Measurements from ENCODE around the gene ENTPD1. TPM values are rescaled to one million over a fixed set of nuclear protein-coding genes. Genes with fewer than 3 reads are reported as not detected.
A peak's percentile ranks its signal among the peaks of the same experiment; 100 is the strongest.

The ENTPD1 gene
- total and polyA plus RNA-seq, 10 of the 15 experiments (the other 5 are each of a cell fraction or from before 2014, with no cell fraction given) = 110 to 413 (median 161) TPM

GRCh38 chr10:95877881-95878280 is 121.9 kb downstream of the ENTPD1 start (continued):
- TF ChIP-seq PRDM15 (CRISPR knock-in tag; IDR thresholded peaks at IDR 0.05) (no peak), SPI1 (IDR thresholded peaks at IDR 0.05; ENCODE audit: borderline replicate concordance, insufficient read depth, low read depth, low read length) (peak; percentile 52; the same call in 1 of the 2 replicates), RAD51 (IDR thresholded peaks at IDR 0.05) (no peak), JUNB (IDR thresholded peaks at IDR 0.05) (peak; percentile 62), SKIL (IDR thresholded peaks at IDR 0.05; ENCODE audit: low read depth, poor library complexity, severe bottlenecking) (no peak), SUZ12 (IDR thresholded peaks at IDR 0.05; ENCODE audit: unreplicated experiment) (no peak), POLR2AphosphoS5 (IDR thresholded peaks at IDR 0.05; ENCODE audit: low read length) (peak; percentile 51; the same call in 1 of the 2 replicates), KAT2A (conservative IDR thresholded peaks at IDR 0.05; ENCODE audit: control insufficient read depth, low read depth, low read length) (no peak), GABPA (IDR thresholded peaks at IDR 0.05; ENCODE audit: low read depth) (no peak), CBFB (IDR thresholded peaks at IDR 0.05; ENCODE audit: low read depth) (no peak), HSF1 (IDR thresholded peaks at IDR 0.05; ENCODE audit: low read depth, low read length) (no peak), MTA3 (IDR thresholded peaks at IDR 0.05; ENCODE audit: borderline replicate concordance, low read length) (peak; percentile 69; the same call in 1 of the 2 replicates), TARDBP (IDR thresholded peaks at IDR 0.05; ENCODE audit: borderline replicate concordance) (no peak), BCL11A (IDR thresholded peaks at IDR 0.05; ENCODE audit: low read depth, low read length) (0 out of 2 replicates have a peak, but pooled peaks have one; percentile 25), EP300 (IDR thresholded peaks at IDR 0.05; ENCODE audit: borderline replicate concordance in 1 of 2, control insufficient read depth in 1 of 2, low read depth in 2 of 2, low read length in 2 of 2) (no peak), NR2F1 (conservative IDR thresholded peaks at IDR 0.05) (peak; percentile 57; the same call in 1 of the 2 replicates), BCL3 (IDR thresholded peaks at IDR 0.05; ENCODE audit: borderline replicate concordance, insufficient read depth, low read depth, low read length, poor library complexity, severe bottlenecking) (peak; percentile 36), NFXL1 (IDR thresholded peaks at IDR 0.05; ENCODE audit: borderline replicate concordance) (no peak), RUNX3 (IDR thresholded peaks at IDR 0.05; ENCODE audit: low read length) (peak; percentile 49), POU2F2 (IDR thresholded peaks at IDR 0.05; ENCODE audit: borderline replicate concordance, low read depth, low read length) (no peak), TBL1XR1 (IDR thresholded peaks at IDR 0.05; ENCODE audit: low read depth, low read length) (no peak)
